B cell (primary cell): Measurements from ENCODE around the gene TREM1. TPM values are rescaled to one million over a fixed set of nuclear protein-coding genes. Genes with fewer than 3 reads are reported as not detected.

ENCODE experiments used
- ATAC-seq: fragments of 200-7000 bp; cut with Tn5 transposase; one replicate; pipeline ENCODE4 v1.10.0; 2021; ENCODE audit warnings: low read depth, mild to moderate bottlenecking, moderate number of reproducible peaks, moderate library complexity
- CTCF ChIA-PET: fragments of 350-600 bp; sonication (Branson Sonifier 250); formaldehyde crosslinking; loops from one replicate; lab custom pipeline; 2021; ENCODE audit warnings: antibody characterized with exemption, inconsistent platforms; lab: Charles Lee
- POLR2A ChIA-PET: fragments of 350-600 bp; sonication (Branson Sonifier 250); formaldehyde crosslinking; loops from one replicate; lab custom pipeline; 2021; ENCODE audit warnings: antibody characterized with exemption; lab: Charles Lee
- DNase-seq: peaks from one replicate; pipeline ENCODE4 v3.0.0; 2013
- H2AFZ ChIP-seq: 2 replicates; pipeline ENCODE4 v1.6.1; 2012; ENCODE audit warnings: mild to moderate bottlenecking, low read depth, low read length; ENCODE audit not compliant: insufficient read depth, poor library complexity, severe bottlenecking
- H3K27ac ChIP-seq, 2 donors: 1 replicate in 1 of 2; 2 replicates in 1 of 2; pipeline ENCODE4 v1.5.1; 2012 to 2013; ENCODE audit warnings: low read length in 2 of 2, mild to moderate bottlenecking in 2 of 2, moderate library complexity in 1 of 2
- H3K27me3 ChIP-seq, 4 experiments: fragments of 200-600 bp in 1 of 4; sonication (generic) in 1 of 4; replicated peaks in 1 of 4; 1 replicate in 2 of 4; 2 replicates in 2 of 4; pipeline versions ENCODE4 v1.6.1 to v1.7.0; 2013 to 2016; ENCODE audit warnings: low read length in 3 of 4, mild to moderate bottlenecking in 2 of 4, mixed read lengths in 1 of 4, moderate library complexity in 1 of 4; ENCODE audit not compliant: insufficient read depth in 4 of 4, control insufficient read depth in 3 of 4; ENCODE audit errors: control extremely low read depth in 1 of 4
- H3K36me3 ChIP-seq, 2 experiments: replicated peaks in 1 of 2; 1 replicate in 1 of 2; 2 replicates in 1 of 2; pipeline versions ENCODE4 v1.6.1 to v1.7.1; 2013; ENCODE audit warnings: low read length in 1 of 2; ENCODE audit not compliant: insufficient read depth in 2 of 2, control insufficient read depth in 1 of 2; ENCODE audit errors: control extremely low read depth in 1 of 2, extremely low read depth in 1 of 2
- H3K4me1 ChIP-seq, 2 donors: fragments of 200-600 bp in 1 of 2; sonication (generic) in 1 of 2; 1 replicate in 1 of 2; 2 replicates in 1 of 2; pipeline versions ENCODE4 v1.5.1 to v1.6.1; 2013 to 2017; ENCODE audit warnings: low read length in 2 of 2; ENCODE audit not compliant: control insufficient read depth in 2 of 2, insufficient read depth in 2 of 2
- H3K4me2 ChIP-seq: replicated peaks from 2 replicates; pipeline ENCODE3; 2012; ENCODE audit warnings: mild to moderate bottlenecking, low read depth, low read length; ENCODE audit not compliant: poor library complexity, severe bottlenecking
- H3K4me3 ChIP-seq, 5 experiments: fragments of 200-600 bp in 1 of 5; sonication (generic) in 1 of 5; 1 replicate in 3 of 5; 2 replicates in 2 of 5; pipeline versions ENCODE4 v1.5.1 to v1.7.0; 2011 to 2016; ENCODE audit warnings: low read length in 4 of 5, mild to moderate bottlenecking in 4 of 5, low read depth in 2 of 5, control low read depth in 1 of 5, moderate library complexity in 1 of 5; ENCODE audit not compliant: insufficient read depth in 1 of 5; ENCODE audit errors: control extremely low read depth in 1 of 5, extremely low read depth in 1 of 5
- H3K79me2 ChIP-seq: fragments of 200-600 bp; sonication (generic); one replicate; pipeline ENCODE4 v1.6.0; 2016; ENCODE audit warnings: low read length; ENCODE audit not compliant: control insufficient read depth, insufficient read depth
- H3K9ac ChIP-seq: fragments of 200-600 bp; sonication (generic); 2 replicates; pipeline ENCODE4 v1.6.1; 2017; ENCODE audit warnings: mild to moderate bottlenecking, low read length, moderate library complexity
- H3K9me3 ChIP-seq, 3 donors: one replicate each; pipeline versions ENCODE4 v1.6.1 to v1.7.1; 2013; ENCODE audit warnings: low read length in 2 of 3; ENCODE audit not compliant: control insufficient read depth in 2 of 3, insufficient read depth in 1 of 3; ENCODE audit errors: control extremely low read depth in 1 of 3
- H4K20me1 ChIP-seq: 2 replicates; pipeline ENCODE4 v1.6.0; 2012; ENCODE audit warnings: mild to moderate bottlenecking, low read length; ENCODE audit not compliant: insufficient read depth, control insufficient read depth, poor library complexity, severe bottlenecking
- H3K27ac Mint-ChIP-seq: one replicate; pipeline ENCODE4 v1.8.0; 2021; ENCODE audit warnings: mixed read lengths
- H3K27me3 Mint-ChIP-seq: one replicate; pipeline ENCODE4 v1.8.0; 2021; ENCODE audit warnings: mixed read lengths
- H3K4me1 Mint-ChIP-seq: one replicate; pipeline ENCODE4 v1.8.0; 2021; ENCODE audit warnings: mixed read lengths
- H3K4me3 Mint-ChIP-seq: one replicate; pipeline ENCODE4 v1.8.0; 2021; ENCODE audit warnings: mixed read lengths
- H3K9me3 Mint-ChIP-seq: one replicate; pipeline ENCODE4 v1.8.0; 2022; ENCODE audit warnings: mixed read lengths; ENCODE audit not compliant: insufficient read depth
- EZH2 ChIP-seq: IDR thresholded peaks from 2 replicates; pipeline ENCODE4 v1.6.1; 2012; ENCODE audit warnings: borderline replicate concordance, low read depth, mild to moderate bottlenecking, moderate library complexity, low read length; ENCODE audit not compliant: insufficient read depth, poor library complexity, severe bottlenecking
- WGBS: methylation state at CpG from one replicate; pipeline ENCODE4 v1.1.5; 2013; ENCODE audit warnings: missing lambda C conversion rate; ENCODE audit not compliant: insufficient coverage; 5-methylcytosine and 5-hydroxymethylcytosine counted together
- intact Hi-C: fragments of 100-400 bp; cut with micrococcal nuclease; formaldehyde crosslinking; loops from one replicate; pipeline ENCODE4 v1.10.0; 2022
- polyA plus RNA-seq: library from polyadenylated mRNA; depleted of rRNA; stranded (reverse); fragments of >200 nt; gene quantifications from 2 replicates; pipeline ENCODE4 v1.2.3, GENCODE V29; 2012
- total RNA-seq, 2 donors: library from RNA; stranded (reverse); fragments of 120-200 nt in 1 of 2; gene quantifications; 1 replicate in 1 of 2; 2 replicates in 1 of 2; pipeline versions ENCODE4 v1.2.3 to v1.2.4, GENCODE V29; 2013 to 2022
- TF ChIP-seq, protein P1 (sequence below): fragments of 200-600 bp; IDR thresholded peaks from one replicate; pipeline ENCODE4 v1.8.0; 2022; ENCODE audit warnings: antibody characterized with exemption, mild to moderate bottlenecking

The TREM1 gene
- total and polyA plus RNA-seq, 2 donors (not counting 1 experiment from before 2014, with no cell fraction given) = 1.9 TPM; not detected in 1

DNA sequence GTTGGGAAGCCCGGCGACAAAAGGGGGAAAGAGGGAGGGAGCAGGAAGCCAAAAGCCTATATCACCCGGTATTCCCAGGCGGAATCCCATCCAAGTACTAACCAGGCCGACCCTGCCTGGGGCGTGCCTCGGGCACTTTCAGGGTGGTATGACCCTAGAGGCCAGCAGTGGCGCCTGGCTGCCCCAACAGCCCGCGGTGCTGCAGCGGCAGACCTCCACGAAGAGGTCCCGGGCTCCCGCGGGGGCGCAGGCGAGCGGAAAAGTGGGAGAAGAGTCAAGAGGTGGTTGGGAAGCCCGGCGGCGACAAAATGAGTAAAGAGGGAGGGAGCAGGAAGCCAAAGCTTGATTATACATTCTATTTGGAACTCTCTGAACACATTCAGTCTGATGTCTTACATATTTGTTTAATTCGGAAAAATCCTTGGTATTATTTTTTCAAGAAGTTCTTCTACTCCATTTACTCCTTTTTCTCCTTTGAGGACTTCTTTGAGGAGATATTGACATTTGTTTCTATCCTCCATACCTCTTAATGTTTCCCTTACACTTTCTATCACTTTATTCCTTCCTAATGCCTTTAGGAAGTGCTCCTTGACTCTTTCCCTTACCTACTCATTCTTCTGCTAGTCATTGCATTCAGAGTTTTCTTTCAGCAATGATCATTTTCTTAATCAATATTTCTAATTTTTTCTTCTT, 46.9 kb downstream of the TREM1 start:
- ATAC-seq (no peak), DNase-seq (no peak)
- no peaks in the 10 kb centered on the region for H3K79me2 ChIP-seq
- 63% methylated on average over 14 of the region's 22 CpGs for WGBS
- no peaks in the 10 kb centered on the region for H3K9me3 Mint-ChIP-seq
- no peak overlapping the region for H3K4me3 Mint-ChIP-seq
- ChIA-PET CTCF (interaction anchor here (0.8 kb wide), 1 partner anchor 657 kb away, joined by 3 read pairs; no protein-coding TSS in a partner anchor), POLR2A (no interaction called here)
- H3K4me1 ChIP-seq = peaks cover 0 to 7% of the 10 kb centered on the region in 2 donors
- no peaks in the 10 kb centered on the region for H3K36me3 ChIP-seq
- H3K4me2 ChIP-seq = no peak overlapping the region
- H3K9me3 ChIP-seq = peaks cover 0 to 3% (median 0%) of the 10 kb centered on the region in 3 donors
- no peak for TF ChIP-seq EZH2
- TF ChIP-seq, protein P1, sequence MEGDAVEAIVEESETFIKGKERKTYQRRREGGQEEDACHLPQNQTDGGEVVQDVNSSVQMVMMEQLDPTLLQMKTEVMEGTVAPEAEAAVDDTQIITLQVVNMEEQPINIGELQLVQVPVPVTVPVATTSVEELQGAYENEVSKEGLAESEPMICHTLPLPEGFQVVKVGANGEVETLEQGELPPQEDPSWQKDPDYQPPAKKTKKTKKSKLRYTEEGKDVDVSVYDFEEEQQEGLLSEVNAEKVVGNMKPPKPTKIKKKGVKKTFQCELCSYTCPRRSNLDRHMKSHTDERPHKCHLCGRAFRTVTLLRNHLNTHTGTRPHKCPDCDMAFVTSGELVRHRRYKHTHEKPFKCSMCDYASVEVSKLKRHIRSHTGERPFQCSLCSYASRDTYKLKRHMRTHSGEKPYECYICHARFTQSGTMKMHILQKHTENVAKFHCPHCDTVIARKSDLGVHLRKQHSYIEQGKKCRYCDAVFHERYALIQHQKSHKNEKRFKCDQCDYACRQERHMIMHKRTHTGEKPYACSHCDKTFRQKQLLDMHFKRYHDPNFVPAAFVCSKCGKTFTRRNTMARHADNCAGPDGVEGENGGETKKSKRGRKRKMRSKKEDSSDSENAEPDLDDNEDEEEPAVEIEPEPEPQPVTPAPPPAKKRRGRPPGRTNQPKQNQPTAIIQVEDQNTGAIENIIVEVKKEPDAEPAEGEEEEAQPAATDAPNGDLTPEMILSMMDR = no peak
- H2AFZ ChIP-seq = no peak overlapping the region
- H3K27me3 ChIP-seq = peaks cover 0 to 7% (median 7%) of the 10 kb centered on the region in 4 experiments
- no peak overlapping the region for H3K4me3 ChIP-seq
- no peak overlapping the region for H3K9ac ChIP-seq
- intact Hi-C loops = no loop called here
- H3K4me1 Mint-ChIP-seq = peaks cover 8% of the 10 kb centered on the region
- no peak overlapping the region for H3K27ac ChIP-seq
- H3K27me3 Mint-ChIP-seq = peaks cover 33% of the 10 kb centered on the region
- H3K27ac Mint-ChIP-seq = no peak overlapping the region
- H4K20me1 ChIP-seq = no peaks in the 10 kb centered on the region

DNA sequence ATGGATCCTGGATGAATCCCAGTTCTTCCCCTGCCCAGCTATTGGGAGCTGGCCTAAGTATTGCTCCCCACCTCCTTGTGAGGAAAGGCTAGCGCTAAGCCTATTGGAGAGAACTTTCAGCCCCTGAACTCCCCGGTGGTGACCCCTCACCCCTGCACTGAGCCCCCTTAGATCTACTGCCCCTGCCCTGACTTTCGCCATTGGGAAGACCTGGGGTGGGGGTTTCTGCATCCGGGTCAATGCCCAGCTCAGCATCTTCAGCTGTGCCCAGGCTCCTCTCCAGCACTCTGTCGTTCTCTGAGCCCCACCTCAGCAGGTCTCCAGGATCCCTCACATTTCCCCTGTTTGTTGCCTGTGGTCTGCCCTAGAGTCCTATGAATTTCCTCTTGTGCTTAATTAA, 49.4 kb downstream of the TREM1 start:
- Mint-ChIP-seq H3K4me3 (no peak overlapping the region), H3K9me3 (no peaks in the 10 kb centered on the region), H3K4me1 (peaks cover 8% of the 10 kb centered on the region), H3K27ac (no peak overlapping the region), H3K27me3 (peaks cover 33% of the 10 kb centered on the region)
- DNase-seq (no peak), ATAC-seq (no peak)
- intact Hi-C loops = no loop called here
- Histone ChIP-seq H3K36me3 (no peaks in the 10 kb centered on the region), H3K27ac (no peak overlapping the region), H3K27me3 (peaks cover 0 to 7% (median 7%) of the 10 kb centered on the region in 4 experiments), H3K4me1 (peaks cover 0 to 7% of the 10 kb centered on the region in 2 donors), H3K9me3 (peaks cover 0 to 3% (median 0%) of the 10 kb centered on the region in 3 donors), H3K9ac (no peak overlapping the region), H4K20me1 (no peaks in the 10 kb centered on the region), H3K79me2 (no peaks in the 10 kb centered on the region), H2AFZ (no peak overlapping the region), H3K4me2 (no peak overlapping the region), H3K4me3 (no peak overlapping the region)
- 92% methylated on average over 5 of the region's 5 CpGs for WGBS
- ChIA-PET POLR2A (no interaction called here), CTCF (no interaction called here)
- TF ChIP-seq, protein P1 = no peak
- no peak for TF ChIP-seq EZH2
